Measurements from ENCODE around the gene LENEP.

- TF ChIP-seq, protein P1, sequence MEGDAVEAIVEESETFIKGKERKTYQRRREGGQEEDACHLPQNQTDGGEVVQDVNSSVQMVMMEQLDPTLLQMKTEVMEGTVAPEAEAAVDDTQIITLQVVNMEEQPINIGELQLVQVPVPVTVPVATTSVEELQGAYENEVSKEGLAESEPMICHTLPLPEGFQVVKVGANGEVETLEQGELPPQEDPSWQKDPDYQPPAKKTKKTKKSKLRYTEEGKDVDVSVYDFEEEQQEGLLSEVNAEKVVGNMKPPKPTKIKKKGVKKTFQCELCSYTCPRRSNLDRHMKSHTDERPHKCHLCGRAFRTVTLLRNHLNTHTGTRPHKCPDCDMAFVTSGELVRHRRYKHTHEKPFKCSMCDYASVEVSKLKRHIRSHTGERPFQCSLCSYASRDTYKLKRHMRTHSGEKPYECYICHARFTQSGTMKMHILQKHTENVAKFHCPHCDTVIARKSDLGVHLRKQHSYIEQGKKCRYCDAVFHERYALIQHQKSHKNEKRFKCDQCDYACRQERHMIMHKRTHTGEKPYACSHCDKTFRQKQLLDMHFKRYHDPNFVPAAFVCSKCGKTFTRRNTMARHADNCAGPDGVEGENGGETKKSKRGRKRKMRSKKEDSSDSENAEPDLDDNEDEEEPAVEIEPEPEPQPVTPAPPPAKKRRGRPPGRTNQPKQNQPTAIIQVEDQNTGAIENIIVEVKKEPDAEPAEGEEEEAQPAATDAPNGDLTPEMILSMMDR (IDR thresholded peaks at IDR 0.05) = no peak
- TF ChIP-seq POLR2A (IDR thresholded peaks at IDR 0.05) = no peak
Observed at GRCh38 chr1:155033524-155033923, 40.1 kb downstream of the LENEP start, which contains the start of the genes DCST1 and DCST2.
